ENCODE data around the gene RPS19BP1.

The RPS19BP1 gene

GRCh38 chr22:39532215-39533073 is at the start of gene RPS19BP1:
RPS19BP1 (minus strand) TSS chr22:39532748; CDS start chr22:39532738, 10 bp downstream.
- DNase-seq, result peak; percentile 98

DNA sequence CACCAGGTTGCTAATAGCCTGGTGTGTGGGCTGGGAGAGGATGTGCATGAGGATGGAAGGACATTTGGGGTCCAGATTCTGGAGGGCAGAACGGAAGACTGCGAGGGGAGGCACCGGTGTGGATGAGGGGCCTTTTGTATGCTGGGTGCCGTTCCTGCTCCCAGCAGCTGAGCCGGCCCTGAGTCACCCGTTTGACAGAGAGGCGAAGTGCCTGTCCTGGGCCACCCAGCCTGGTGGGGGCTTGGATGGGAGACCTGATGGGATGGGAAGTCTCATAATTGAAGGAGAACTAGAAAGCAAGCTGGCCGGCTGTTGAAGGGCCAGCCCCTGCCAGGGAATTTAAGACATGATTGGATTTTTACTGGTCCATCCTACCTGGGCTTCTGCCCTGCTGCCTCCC is 48.8 kb upstream of the RPS19BP1 start:
- DNase-seq, result no peak

- DNase-seq, result no peak
Observed at GRCh38 chr22:39580795-39581194, 48.2 kb upstream of the RPS19BP1 start.

- DNase-seq, result no peak
Observed at GRCh38 chr22:39580006-39580441, 47.5 kb upstream of the RPS19BP1 start.

- no peak for DNase-seq
Observed at GRCh38 chr22:39577900-39578299, 45.4 kb upstream of the RPS19BP1 start.

DNA sequence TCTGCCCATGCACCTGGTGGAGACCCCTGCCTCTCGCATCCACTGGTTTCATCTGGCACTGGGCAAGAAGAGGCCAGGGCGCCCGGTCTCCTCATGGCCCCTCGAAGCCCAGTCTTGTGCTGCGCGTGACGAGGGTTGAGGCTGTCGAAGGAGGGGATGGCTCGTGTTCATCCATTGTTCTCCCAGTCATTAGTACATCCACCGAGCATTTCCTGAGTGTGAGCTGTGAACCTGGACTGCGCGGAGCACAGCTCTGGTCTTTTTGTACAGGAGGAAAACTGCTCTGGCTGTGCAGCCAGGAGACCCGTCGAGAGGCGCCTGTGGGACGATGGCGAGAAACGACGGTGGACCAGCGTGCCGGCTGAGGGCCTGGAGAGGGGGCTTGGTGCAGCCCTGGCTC is 44.8 kb upstream of the RPS19BP1 start:
- no peak for DNase-seq

GRCh38 chr22:39576027-39576426 is 43.5 kb upstream of the RPS19BP1 start:
- DNase-seq, result no peak

DNA sequence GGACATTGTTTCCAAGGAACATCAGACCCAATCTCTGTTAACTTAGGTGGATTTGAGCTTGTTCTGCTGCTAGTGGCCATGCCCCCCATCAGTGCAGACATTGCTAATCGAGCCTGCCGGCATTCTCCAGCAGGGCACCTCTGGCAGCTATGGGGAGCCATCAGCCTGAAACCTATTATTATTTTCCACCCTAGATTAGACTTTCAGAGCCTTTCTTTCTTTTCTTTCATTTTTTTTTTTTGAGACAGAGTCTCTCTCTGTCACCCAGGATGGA is 42.9 kb upstream of the RPS19BP1 start:
- DNase-seq, result no peak

DNA sequence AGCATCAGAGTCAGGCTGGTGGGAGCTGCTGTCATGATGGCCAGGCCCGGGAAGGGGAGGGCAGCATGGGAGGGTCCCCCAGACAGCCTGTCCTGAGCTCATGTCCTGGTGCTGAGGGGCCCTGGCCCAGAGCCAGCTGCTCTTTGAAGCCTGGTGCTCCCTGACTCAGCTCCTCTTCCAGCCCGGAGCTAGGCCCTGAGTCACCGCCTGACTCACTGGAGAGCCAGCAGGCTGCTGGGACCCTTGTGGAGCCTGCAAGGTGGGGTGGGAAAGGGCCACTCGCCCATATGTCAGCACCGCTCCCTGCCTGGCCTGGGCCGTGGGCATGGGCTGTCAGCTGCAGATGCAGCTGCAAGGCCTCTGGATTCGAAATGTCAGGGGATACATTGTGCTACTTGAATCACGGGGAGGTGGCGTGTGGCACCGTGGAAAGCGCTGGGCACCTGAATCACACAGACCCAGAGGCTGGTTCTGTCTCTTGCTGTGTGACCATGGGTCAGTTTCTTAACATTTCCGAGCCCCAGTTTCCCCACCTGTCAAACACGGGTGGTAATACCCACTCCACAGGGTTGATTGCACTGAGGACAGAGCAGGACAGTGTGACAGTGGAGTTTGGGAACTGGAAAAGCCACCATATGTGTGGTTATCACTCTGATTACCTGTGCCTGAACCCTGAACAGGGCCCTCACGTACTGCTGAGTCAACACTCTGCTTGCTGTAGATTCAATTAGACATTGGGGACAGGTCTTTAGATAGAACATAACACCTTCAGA is 42.4 kb upstream of the RPS19BP1 start:
- no peak for DNase-seq

DNA sequence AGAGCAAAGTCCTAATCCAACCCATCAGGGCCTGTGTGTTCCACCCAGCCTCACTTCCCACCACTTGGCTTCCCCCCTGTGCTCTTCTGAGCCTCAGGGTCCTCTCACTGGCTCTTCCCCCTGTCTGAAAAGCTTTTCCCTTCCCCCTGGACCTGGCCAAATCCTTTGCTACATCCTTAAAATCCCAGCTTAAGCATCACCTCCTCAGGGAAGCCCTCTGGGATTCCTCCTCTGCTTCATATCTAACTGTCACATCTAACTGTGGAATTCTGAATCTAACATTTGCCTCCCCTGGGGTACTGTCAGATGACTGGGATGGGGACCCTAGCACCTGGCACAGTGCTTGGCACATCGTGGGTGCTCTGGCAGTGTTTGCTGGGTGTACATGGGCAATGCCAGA is 39.0 kb upstream of the RPS19BP1 start:
- DNase-seq, result no peak

DNA sequence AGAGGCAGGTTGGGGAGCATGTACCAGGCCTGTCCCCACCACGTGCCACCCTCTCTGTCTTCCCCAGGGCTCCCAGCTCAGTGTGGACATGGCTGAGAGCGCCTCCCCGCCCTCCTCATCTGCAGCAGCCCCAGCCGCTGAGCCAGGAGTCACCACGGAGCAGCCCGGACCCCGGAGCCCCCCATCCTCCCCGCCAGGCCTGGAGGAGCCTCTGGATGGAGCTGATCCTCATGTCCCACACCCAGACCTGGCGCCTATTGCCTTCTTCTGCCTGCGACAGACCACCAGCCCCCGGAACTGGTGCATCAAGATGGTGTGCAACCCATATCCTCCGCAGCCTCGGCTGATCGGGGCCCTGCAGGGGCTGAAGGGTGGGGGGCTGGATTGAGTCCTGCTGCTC is 38.1 kb upstream of the RPS19BP1 start, which contains the start of gene CACNA1I:
Gene CACNA1I (plus strand): TSS at position 89 of the 400 bp plus-strand sequence. CDS start 0 bp downstream, at position 89.
- no peak for DNase-seq

DNA sequence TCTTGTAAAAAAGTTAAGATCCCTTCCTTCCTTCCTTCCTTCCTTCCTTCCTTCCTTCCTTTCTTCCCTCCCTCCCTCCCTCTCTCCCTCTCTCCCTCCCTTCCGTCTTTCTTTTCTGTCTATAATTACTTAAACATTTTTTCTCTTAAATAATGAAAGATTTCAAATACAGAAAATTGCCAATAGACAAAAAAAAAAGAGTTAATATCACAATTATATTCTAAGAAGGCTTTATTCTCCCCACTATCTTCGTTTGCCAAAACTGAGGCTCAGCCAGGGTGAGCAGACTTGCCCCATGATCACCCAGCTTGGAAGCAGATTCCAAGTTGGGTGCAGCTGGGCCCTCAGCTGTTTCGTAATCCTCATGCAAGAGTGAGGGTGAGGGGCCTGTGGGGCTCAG is 37.7 kb upstream of the RPS19BP1 start:
- no peak for DNase-seq

- no peak for DNase-seq
Observed at GRCh38 chr22:39569066-39569465, 36.5 kb upstream of the RPS19BP1 start.

DNA sequence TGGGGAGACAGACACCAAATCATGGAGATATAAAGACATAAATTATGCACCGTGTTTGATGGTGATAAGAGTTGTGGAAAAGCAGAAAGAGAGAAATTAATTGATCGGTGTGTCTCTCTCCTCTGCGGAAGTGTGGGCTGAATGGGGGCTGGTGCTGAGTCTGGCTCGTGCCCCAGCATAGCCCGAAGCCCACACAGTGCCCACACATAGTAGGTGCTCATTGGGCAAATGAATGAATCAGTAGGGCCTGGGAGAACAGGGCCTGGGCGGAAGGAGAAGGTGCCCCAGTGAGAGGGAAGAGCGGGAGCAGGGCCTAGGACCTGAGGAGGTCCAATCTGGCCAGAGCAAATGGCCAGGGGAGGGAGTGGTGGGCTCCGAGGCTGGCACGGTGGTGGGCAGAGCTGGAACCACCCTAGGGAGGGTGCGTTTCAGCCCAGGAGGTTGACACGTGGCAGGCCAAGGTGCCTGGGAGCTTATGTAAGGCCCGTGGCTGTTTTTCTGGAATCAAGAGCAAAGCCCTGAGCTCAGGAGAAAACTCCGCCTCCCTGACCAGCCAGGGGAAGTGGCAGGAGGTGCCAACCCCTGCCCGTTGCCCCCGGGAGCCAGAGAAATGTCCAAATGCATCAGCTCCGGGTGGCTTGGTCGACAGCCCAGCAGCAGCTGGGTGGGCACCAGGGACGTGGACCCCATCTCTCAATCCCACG is 35.9 kb upstream of the RPS19BP1 start:
- DNase-seq, result no peak

GRCh38 chr22:39567135-39567946 is 34.8 kb upstream of the RPS19BP1 start:
- DNase-seq, result no peak

- DNase-seq, result no peak
Observed at GRCh38 chr22:39565414-39565944, 32.9 kb upstream of the RPS19BP1 start.

DNA sequence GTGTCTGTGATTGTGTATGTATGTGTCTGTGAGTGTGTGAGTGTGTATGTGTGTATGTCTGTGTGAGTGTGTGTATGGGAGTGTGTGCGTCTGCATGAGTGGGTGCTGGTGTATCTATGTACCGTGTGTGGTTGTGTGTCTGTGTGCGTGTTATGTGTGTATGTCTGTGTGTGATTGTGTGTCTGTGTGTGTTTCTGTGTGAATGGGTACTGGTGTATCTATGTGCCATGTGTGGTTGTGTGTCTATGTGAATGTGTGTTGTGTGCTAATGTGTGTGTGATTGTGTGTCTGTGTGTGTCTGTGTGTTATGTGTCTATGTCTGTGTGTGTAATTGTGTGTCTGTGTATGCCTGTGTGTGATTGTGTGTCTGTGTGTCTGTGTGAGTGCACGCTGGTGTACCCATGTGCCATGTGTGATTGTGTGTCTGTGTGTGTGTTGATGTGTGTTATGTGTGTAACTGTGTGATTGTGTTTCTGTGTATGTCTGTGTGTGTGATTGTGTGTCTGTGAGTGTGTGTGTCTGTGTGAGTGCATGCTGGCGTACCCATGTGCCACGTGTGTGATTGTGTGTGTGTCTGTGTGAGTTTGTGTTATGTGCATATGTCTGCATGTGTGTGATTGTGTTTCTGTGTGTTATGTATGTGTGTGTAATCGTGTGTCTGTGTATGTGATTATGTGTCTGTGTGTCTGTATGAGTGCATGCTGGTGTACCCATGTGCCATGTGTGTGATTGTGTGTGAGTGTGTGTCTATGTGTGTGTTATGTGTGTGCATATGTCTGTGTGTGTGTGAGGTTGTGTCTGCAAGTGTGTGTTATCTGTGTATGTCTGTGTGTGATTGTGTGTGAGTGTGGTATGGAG is 31.3 kb upstream of the RPS19BP1 start:
- DNase-seq, result no peak

GRCh38 chr22:39562839-39563489 is 30.4 kb upstream of the RPS19BP1 start:
- no peak for DNase-seq

GRCh38 chr22:39560127-39560526 is 27.6 kb upstream of the RPS19BP1 start:
- DNase-seq, result no peak

DNA sequence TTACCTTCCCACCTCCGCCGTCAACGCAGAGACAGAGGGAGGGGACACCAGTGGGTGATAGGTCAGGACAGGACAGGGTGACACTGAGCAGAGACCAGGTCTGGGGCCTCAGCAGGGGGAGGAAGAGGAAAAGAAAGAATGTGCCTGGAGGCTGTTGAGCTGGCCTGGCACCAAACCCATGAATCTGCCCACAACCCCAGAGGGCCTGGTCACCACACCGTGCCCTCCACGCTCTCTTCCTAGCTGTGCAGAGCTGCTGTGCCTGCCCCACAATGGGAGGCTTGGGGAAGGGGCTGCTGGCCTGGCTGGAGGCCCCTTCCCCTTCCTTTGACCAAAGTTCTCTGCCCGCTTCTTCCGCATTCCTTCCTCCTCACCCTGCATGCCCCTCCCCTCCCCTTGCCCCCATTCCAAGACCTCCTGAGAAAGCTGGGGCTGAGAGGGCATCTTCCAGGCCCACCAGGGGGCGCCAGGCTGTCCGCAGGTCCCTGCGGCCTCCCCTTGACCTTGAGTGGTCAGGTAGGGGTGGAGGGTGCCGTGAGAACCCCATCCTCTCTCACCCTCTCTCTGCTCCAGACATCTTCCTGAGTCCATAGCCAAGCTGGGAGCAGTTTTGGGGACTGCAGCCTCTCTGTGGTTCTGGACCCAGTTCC is 27.0 kb upstream of the RPS19BP1 start:
- no peak for DNase-seq

All from midbrain (tissue), 1 donor.